Kidney tubule cell (primary cell): Measurements from ENCODE around the gene VEGFA.

Source experiments
- DNase-seq: peaks from one replicate; pipeline ENCODE4 v3.0.0-alpha.2; 2018; ENCODE audit warnings: low spot score

Gene VEGFA

DNA sequence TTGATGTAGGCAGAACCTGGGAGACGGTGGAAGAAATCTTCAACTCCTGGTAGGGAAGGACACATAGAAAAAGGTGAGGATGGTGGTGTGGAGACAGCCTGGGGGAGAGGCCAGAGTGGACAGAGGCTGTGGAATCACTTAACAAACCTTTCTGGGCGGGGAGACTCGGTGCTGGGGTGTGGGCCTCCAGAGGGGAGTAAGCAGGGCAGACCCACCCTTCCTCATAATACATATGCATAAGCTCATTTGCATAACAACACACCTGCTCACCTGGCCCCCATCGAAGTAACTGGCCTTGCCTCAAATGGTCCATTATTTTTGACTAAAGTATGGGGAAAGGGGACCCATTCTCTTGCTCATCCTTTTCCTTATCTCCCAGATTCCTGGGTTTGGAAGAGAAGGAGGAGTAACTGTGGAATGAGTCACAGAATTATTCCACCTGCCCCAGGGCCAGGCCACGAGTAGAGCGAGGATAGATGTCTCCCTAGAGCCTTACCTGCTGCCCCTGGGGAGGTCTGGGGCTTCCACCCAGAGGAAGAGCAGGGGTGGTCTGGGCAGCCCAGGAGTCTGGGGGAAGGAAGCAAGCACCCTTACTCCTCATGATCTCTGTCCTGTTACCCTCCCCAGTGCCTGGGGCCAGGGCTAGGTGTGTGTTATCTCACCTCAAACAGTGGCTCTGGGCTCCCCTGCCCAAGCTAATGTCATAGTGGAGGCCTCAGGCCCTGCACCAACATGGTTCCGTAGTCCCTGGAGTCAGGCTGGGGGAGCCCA lies 10.7 kb upstream of the VEGFA start:
- no peak for DNase-seq

DNA sequence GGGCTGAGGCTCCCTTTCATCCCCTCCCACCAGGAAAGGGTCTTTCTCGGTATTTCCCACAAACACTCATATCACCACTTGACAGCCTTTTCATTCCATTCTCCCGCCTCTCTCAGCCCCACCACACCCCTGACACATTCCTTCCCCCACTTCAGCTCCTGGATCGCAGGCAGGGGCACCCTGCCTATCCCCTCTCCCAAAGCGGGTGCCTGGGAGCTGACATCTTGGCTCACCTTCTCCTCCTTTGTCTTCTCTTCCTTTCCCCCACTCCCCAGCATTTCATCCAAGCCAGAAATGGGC lies 10.2 kb upstream of the VEGFA start:
- DNase-seq: no peak

GRCh38 chr6:43760210-43761168 lies 9.5 kb upstream of the VEGFA start:
- no peak for DNase-seq

GRCh38 chr6:43761666-43762409 lies 8.2 kb upstream of the VEGFA start:
- DNase-seq: no peak

- no peak for DNase-seq
These were observed 7.6 kb upstream of the VEGFA start for GRCh38 chr6:43762410-43762768.

GRCh38 chr6:43762966-43763695 lies 6.9 kb upstream of the VEGFA start:
- DNase-seq: peak; percentile 39

GRCh38 chr6:43763812-43764522 lies 6.0 kb upstream of the VEGFA start:
- DNase-seq: no peak

DNA sequence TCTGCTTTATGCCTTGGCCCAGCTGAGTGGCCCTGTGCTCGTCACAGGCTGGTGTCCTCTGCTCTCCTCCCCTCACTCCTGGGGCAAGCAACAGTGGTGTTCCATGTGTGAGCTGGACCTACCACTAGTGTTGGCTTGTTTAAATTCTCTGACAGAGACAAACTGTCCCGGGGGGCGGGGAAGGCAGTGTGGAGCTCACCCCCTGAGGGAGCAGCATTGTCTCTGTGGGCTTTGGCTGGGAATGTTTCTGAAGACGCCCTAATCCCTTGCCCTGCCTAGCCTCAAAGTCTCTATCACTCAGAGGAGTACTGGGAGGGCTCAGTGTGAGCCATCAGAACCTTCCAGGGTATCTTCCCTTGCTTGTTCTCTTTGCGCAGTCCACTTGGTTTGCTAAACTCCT lies 5.2 kb upstream of the VEGFA start:
- DNase-seq: no peak

GRCh38 chr6:43765776-43766499 lies 4.1 kb upstream of the VEGFA start:
- DNase-seq: no peak

DNA sequence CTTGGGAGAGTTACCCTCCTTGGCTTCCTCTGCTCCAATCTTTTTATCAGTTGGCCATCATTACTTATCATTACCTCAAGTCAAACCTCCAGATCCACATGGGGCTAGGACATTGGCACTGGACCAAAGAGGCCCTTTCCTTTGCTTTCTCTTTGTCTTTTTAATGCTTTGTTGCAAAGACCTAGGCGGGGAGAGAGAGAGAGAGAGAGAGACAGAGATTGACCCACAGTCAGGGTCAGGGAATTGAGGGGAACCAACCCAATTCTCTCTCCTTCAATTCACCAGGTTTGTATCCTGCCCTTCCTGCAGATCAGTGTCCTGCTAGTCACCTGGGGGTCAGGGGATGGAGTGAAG lies 3.5 kb upstream of the VEGFA start:
- DNase-seq: no peak

GRCh38 chr6:43766964-43767461 lies 3.0 kb upstream of the VEGFA start:
- no peak for DNase-seq

- no peak for DNase-seq
These were observed 2.2 kb upstream of the VEGFA start for GRCh38 chr6:43767553-43768505.

- no peak for DNase-seq
These were observed 1.5 kb upstream of the VEGFA start for GRCh38 chr6:43768506-43768860.

GRCh38 chr6:43768983-43769525 lies 957 bp upstream of the VEGFA start:
- DNase-seq: peak; percentile 18

DNA sequence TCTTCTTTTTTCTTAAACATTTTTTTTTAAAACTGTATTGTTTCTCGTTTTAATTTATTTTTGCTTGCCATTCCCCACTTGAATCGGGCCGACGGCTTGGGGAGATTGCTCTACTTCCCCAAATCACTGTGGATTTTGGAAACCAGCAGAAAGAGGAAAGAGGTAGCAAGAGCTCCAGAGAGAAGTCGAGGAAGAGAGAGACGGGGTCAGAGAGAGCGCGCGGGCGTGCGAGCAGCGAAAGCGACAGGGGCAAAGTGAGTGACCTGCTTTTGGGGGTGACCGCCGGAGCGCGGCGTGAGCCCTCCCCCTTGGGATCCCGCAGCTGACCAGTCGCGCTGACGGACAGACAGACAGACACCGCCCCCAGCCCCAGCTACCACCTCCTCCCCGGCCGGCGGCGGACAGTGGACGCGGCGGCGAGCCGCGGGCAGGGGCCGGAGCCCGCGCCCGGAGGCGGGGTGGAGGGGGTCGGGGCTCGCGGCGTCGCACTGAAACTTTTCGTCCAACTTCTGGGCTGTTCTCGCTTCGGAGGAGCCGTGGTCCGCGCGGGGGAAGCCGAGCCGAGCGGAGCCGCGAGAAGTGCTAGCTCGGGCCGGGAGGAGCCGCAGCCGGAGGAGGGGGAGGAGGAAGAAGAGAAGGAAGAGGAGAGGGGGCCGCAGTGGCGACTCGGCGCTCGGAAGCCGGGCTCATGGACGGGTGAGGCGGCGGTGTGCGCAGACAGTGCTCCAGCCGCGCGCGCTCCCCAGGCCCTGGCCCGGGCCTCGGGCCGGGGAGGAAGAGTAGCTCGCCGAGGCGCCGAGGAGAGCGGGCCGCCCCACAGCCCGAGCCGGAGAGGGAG lies 580 bp downstream of the VEGFA start:
- peak; percentile 82 for DNase-seq

- DNase-seq: peak; percentile 62
These were observed 1.3 kb downstream of the VEGFA start for GRCh38 chr6:43771210-43771857.

DNA sequence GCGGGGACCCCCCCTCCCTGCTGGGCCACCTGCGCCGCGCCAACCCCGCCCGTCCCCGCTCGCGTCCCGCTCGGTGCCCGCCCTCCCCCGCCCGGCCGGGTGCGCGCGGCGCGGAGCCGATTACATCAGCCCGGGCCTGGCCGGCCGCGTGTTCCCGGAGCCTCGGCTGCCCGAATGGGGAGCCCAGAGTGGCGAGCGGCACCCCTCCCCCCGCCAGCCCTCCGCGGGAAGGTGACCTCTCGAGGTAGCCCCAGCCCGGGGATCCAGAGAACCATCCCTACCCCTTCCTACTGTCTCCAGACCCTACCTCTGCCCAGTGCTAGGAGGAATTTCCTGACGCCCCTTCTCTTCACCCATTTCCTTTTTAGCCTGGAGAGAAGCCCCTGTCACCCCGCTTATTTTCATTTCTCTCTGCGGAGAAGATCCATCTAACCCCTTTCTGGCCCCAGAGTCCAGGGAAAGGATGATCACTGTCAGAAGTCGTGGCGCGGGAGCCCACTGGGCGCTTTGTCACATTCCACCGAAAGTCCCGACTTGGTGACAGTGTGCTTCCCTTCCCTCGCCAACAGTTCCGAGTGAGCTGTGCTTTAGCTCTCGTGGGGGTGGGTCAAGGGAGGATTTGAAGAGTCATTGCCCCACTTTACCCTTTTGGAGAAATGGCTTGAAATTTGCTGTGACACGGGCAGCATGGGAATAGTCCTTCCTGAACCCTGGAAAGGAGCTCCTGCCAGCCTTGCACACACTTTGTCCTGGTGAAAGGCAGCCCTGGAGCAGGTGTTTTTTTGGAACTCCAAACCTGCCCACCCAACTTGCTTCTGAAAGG lies 2.1 kb downstream of the VEGFA start:
- peak; percentile 57 for DNase-seq
